ENCODE results near the gene SH3RF2.
"Not testable (repeated sequence)": the region's sequence is repeated elsewhere in the genome, so short reads cannot be mapped to it uniquely, and the experiment has no call there.

Gene SH3RF2, protein sequence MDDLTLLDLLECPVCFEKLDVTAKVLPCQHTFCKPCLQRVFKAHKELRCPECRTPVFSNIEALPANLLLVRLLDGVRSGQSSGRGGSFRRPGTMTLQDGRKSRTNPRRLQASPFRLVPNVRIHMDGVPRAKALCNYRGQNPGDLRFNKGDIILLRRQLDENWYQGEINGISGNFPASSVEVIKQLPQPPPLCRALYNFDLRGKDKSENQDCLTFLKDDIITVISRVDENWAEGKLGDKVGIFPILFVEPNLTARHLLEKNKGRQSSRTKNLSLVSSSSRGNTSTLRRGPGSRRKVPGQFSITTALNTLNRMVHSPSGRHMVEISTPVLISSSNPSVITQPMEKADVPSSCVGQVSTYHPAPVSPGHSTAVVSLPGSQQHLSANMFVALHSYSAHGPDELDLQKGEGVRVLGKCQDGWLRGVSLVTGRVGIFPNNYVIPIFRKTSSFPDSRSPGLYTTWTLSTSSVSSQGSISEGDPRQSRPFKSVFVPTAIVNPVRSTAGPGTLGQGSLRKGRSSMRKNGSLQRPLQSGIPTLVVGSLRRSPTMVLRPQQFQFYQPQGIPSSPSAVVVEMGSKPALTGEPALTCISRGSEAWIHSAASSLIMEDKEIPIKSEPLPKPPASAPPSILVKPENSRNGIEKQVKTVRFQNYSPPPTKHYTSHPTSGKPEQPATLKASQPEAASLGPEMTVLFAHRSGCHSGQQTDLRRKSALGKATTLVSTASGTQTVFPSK

DNA sequence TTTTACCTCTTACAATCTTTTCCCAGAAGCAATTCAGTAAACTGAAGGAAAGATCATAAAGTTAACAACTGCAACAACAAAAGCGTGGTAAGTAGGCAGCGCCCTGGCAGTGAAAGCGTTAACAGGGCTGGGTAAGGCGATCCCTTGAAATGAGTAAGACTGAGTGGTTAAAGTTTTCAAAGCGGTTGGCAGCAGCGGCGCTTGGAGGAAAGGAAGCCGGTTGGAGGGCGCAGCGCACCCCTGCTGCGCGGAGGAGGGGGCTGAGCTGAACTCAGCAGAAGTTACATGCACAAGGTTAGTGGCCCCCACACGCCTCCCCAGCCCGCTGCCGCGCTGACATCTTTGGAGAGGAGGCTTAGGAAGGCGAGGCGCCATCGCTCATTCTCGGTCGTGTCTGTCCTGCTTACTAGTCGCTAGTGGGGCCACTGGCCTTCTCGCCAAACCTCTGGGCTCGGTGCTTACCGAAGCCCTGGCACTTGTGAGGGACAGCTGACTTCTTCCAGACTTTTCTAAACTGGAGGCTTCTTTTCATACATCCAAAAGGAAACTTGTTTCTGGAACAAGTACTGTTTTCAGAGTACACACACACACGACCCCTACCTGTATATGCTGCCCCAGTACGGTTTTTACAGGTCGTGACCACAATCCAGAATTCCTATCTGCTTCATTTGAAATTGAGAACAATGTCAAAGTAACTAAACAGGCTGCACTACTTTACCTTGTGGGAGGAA, at the start of gene SH3RF2:
Gene SH3RF2, plus strand, starts transcription at position 178 of the 731 bp plus-strand sequence. CDS start 1,351 bp downstream, outside the sequence.
- no peak for DNase-seq

DNA sequence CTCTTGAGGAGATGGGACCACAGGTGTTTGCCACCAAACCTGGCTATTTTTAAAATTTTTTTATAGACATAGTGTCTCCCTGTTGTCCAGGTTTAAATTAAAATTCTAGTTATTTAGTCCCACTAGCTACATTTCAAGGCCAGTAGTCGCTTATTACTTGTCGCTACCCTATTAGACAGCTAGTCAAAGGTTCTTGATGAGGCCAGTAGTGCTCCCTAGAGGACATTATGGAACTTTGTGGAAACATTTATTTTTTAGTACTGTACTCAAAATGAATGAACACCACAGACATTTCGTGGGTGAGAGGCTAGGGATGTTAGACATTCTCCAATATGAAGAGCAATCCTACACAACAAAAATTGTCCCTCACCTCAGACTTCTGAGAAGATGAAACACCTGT, 49.2 kb upstream of the SH3RF2 start:
- DNase-seq = no peak

DNA sequence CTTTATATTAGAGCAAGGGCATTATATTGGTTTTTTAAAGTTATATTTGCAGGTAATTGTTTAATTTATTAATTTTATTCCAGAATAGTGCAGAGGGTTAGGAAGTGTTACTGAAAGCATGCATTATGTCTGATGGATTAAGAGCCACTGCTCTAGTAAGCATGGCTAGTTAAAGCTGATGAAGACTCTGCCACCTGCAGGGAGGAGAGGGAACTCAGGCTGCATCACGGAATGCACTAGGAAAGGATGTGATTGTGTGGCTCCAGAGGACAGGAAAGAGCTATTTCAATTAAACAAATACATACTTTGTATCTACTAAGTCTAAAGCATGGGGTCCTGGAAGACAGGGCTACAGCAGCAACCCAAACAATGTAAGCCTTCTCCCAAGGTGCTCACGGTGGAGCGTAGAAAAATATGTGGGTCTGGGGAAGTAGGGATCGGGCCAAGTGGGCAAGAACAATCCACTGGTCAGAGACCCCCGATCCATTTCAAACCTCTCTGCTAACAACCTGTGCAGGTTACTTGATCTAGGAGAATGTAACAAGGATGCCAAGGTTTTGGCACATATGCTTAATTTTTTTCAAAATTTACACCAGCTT, 48.3 kb upstream of the SH3RF2 start:
- no peak for DNase-seq

DNA sequence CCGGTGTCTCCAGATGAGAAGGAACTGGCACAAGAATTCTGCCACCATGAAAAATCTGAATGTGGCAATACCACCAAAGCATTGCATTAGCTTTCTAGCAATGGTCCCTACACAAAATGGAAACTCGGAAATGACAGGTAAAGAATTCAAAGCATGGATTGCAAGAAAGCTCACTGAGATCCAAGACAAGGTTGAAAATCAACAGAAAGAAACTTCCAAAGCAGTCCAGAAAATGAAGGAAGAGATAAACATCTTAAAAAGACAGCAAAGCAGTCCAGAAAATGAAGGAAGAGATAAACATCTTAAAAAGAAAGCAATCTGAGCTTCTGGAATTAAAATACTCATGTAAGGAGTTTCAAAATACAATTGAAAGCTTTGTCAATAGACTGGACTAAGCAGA, 46.8 kb upstream of the SH3RF2 start:
- no peak for DNase-seq

DNA sequence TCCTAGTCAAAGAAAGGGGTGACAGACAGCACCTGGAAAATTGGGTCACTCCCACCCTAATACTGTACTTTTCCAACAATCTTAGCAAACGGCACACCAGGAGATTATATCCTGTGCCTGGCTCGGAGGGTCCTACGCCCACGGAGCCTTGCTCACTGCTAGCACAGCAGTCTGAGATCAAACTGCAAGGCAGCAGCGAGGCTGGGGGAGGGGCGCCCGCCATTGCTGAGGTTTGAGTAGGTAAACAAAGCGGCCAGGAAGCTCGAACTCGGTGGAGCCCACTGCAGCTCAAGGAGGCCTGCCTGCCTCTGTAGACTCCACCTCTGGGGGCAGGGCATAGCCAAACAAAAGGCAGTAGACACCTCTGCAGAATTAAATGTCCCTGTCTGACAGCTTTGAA, 45.0 kb upstream of the SH3RF2 start:
- not testable (repeated sequence) for DNase-seq

DNA sequence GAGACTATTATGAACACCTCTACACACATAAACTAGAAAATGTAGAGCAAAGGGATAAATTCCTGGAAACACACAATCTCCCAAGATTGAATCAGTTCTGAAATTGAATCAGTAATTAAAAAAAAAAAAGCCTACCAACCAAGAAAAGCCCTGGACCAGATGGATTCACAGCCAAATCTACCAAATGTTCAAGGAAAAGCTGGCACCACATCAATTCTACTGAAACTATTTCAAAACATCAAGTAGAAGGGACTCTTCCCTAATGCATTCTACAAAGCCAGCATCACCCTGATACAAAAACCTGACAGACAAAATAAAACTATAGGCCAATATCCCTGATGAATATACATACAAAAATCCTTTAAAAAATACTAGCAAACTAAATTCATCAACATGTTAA, 38.2 kb upstream of the SH3RF2 start:
- DNase-seq = no peak

DNA sequence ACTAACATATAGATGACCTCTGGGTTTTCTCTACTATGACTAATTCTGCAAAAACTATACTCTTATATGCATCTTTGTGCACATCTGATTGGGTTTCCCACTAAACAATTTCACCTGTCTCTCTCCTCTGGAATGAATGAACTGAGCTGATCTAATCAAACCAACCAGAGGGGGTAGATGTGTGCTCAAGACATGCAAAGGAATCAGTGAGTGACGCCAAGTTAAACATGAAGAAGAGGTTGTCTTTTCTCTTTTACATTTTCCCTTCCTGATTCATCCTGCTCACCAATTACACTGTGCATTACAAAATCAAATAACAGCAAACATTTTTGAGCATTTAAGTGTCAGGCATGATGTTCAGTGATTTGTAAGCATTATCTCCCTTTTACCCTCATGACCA, 34.0 kb upstream of the SH3RF2 start:
- no peak for DNase-seq

DNA sequence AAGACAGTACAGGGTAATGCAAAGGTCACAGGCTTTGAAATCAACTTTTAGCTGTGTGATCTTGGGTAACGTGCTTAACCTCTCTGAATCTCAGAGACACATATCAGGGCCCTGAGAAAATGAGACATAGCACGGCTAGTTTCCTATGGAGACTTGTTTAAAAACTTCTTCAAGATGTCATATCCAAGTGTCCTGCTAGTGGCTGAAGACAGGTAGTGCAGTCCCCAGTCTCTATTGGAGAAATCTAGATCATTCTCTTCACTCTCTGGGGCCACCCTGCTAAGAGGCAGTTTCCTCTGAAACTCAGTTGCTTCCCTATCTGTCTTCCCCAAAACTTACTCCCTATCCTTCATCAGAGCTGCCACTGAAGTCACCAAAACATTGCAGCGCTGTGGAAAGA, 33.3 kb upstream of the SH3RF2 start:
- no peak for DNase-seq

DNA sequence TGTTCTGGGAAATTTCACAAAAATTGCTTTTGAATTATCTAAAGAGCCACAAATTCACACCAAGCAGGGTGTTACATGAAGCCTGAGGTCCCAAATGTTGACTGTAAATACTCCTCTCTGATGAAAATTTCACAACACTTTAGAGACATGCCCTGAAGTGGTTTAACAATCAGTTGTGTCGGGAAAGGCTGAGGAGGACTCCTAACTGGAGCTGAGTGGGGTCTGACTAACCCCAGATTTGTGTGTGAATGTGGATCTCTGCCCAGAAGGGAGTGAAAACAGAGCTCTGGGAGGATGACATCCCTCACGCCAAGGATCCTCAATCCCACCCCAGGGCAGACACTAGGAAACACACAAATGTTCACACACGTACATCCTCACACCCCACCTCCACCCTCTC, 32.5 kb upstream of the SH3RF2 start:
- no peak for DNase-seq

DNA sequence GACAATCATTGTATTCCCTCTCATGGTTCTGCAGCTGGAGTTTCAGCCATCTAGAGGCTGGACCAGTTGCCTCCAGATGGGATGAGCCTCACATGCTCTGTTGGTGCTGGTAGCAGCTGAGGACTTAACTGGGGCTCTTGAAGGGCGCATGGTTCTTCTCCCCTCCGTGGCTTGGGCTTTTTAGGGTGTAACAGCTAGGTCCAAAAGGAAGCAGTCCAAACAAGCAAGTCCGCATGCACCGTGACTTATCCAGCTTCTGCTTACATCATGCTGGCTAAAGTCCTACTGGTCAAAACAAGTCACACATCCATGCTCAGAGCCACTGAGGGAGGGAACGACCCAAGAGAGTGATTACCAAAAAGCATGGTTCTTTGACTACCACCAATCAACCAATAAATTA, 31.6 kb upstream of the SH3RF2 start:
- no peak for DNase-seq

DNA sequence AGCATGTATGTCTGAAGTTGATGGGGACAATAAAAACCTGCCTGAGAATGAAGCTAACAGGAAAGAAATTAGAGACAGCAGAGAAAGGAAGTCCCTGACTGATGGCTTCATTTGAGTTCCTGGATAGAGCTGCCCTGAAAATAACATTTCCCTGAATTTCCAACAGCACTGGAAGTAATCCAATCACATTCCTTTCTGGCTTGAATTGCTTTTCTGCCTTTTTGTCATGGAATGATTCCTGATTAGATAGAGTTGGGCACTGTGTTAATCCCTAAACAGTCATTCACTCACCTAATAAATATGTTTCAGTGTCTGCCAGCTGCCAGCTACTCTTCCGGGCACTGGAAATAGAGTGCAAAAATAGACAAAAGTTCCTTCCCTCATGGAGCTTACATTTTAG, 30.0 kb upstream of the SH3RF2 start:
- DNase-seq = no peak

DNA sequence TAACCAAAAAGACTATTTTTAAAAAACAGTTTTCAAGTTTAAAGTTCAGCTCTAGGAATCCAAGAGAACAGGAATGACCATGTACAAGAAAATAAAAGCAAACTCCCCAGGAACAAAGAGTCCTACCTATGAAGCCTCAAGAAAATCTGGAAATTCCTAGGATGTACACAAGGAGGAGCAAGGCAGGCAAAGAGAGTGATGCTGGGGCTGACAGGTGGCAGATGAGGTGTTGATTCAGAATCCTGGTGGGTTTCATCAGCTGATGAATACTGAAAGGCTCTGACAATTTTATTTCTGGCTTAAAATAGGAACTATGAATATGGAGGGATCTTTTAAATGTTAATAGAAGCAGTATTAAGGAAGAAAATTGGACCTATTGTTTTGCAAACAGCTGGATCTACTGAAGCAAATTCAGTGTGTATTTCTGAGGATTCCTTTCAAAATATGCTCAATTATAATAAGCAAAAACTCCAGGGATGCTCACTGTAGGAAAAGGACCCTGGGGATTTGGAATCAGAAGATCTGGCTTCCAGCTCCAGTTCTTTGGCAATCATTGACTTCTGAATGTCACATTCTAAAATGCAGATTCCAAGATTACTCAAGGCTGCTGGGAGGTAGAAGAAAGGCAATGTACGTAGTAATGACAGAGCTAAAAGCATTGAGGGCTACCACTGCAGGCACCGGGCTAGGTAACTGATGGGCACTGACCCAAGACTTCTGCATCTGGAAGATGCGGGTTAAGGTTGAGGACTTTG, 28.0 kb upstream of the SH3RF2 start:
- no peak for DNase-seq

DNA sequence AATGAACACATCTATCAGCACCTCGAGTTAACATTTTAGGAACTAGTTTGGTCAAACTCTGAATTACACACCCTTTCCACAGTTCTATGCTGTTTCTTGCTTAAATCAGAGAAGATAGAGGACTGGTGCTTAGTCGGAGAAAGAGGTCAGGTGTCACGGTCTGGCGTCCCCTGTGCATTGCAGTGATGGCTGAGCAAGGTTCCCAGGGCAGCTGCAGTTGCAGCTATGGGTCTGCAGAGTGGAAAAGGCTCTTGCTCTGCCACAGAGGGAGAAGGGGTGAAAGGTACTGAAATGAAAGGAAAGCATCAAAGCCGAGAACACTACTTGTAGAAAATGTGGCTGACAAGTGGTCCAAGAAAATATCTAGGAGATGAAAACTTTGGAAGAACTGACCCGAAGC, 25.2 kb upstream of the SH3RF2 start:
- no peak for DNase-seq

DNA sequence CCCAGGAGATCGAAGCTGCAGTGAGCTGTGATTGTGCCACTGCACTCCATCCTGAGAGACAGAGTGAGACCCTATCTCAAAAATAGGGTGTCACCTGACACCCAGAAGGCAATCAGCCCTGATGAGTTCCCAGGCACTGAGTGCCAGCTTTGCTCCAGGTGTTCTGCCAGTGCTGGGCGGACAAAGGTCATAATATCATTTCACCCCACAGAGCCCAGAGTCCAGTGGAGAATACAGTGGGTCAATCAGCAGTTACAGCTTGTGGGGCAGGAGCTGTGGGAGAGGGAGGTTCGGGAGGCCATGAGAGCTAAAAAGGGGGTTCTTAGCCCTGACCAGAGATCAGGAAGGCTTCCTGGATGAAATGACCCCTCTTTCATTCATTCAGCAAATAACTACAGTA, 24.4 kb upstream of the SH3RF2 start:
- no peak for DNase-seq

DNA sequence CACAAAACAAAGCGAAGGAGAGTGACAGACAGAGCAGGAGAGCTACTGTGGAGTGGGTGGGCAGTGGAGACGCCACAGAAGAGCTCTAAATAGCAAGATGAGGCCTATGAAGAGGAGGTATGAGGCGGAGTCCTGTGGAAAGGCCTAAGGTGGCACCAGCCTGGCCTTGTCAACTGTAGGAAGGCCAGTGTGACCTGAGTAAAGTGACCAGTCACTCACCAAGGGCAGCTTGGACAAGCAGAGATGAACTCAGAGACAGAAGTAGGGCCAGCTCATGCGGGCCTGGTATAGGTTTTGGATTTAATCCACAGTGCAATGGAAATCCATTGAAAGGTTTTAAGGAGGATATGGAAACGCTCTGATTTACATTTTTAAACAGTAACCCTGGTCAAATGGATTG, 23.8 kb upstream of the SH3RF2 start:
- DNase-seq = no peak

DNA sequence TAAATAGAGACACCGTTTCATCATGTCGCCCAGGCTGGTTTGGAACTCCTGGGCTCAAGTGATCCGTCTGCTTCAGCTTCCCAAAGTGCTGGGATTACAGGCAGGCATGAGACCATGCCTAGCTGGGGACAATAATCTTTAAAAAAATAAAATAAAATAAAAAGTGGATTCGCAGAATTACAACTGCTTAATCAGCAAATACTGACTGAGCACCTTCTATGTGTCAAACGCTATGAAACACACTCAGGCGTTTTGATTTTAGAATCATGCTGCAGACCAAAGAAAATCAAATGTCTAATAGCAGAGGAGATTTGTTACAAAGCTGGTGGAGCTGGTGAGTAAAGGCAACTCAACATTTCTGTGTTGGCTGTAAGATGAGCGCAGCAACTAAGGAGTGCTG, 22.7 kb upstream of the SH3RF2 start:
- no peak for DNase-seq

DNA sequence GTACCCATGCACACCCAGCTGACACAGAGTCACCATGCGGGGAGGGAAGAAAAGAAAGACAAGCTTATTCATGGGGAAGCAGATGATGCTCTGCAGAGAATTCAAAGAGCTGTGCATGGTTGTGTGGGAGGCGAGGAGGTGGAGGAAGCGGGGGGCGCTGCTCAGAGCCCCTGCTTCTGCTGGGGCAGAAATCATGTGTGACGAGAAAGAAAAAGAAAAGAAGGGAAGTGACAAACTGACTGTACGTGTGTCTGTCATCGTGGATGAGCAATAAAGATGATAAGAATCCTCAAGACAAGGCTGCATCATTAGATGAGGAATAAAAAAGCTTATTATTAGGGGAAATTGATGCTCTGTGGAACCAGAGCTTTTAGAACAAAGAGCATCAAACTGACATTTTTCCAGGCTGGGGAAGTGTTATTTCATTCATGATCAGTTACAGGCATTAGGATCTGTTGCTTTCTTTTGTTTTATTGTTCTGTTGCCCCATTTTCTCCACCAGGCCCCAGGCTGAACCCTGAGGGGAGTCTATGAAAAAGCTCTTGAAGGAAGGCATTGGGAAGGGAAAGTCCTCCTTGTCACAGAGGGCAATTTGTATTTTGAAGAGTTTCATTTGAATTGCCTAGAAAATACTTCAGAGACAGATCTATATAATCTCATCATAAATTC, 20.3 kb upstream of the SH3RF2 start:
- DNase-seq = no peak

DNA sequence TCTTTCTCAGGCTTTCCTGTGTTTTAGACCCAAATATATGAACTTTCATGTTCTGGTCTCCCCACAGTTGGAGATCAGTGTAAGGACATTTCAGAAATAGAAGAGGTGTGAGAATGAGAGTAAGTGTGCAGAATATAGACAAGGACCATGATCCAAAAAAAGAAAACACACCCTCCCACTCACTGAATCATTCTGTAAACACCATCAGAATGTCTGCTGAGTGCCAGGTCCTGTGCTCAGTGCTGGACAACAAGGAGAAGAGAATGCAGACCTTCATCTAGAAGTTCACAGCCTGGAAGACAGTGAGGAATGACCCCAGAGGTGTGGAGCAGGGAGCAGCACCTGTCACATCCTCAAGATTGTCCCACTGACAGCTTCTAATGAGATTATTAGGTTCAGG, 19.1 kb upstream of the SH3RF2 start:
- no peak for DNase-seq

DNA sequence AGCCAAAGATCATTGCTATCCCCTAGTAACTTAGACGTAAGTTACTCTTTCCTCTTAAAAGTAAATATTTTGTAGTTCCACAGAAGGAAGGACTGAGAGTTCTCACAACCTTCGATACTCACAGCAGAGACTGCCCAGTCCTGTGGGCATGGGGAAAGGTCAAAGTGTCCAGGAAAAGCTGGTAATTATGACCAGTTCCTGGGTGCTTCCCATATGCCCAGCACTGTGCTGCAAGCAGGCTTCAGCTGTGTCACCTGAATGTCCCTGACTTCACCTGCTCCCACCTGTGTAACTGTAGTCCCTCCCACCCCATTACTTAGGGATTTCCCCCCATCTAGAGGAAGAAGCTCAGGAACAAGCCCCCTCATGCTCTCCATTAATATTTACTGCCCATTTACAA, 18.0 kb upstream of the SH3RF2 start:
- DNase-seq = no peak

DNA sequence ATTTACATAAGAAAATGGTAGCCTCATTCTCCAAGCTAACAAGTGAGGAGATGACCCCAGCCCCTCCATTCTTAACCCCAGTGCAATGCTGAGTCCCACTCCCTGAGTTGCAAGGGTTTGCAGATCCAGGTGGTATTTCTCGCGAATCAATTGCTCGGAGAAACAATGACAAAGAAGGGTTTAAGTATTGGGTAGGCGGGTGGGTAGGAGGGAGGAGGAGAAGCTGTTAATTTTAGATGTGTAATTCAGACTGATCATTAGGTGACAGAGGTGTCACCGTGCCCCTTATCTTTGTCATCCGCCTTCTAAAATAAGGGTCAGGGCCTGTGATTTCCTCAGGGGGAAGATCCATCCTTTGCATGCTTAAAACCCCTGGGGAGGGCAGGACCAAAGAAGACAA, 17.0 kb upstream of the SH3RF2 start:
- DNase-seq = no peak

DNA sequence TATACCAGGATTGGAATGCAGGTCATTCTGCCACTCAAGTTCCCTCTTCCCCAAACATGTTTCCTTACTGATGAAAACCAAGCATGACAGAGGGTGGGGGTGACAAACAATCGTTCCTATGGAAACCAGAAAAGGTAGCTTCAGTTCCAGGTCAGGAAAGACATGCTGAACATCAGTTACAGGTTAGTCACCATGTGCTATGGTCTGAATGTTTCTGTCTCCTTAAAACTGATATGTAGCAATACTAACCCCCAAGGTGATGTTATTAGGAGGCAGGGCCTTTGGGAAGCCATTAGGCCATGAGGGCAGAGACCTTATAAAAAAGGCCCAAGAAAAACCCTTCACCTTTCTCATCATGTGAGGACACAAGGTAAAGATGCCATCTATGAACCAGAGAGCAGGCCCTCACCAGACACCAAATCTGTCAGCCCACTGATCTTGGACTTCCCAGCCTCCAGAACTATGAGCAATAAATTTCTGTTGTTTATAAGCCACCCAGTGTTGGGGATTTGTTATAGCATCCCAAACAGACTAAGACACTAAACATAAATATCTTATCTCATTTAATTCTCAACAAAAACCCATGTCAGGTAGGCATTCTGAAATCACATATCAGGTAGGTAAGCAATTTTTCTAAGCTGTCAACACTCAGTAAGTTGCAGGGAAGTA, 15.7 kb upstream of the SH3RF2 start:
- no peak for DNase-seq
